ENCODE data around the gene GAGE12J. TPM values are rescaled to one million over a fixed set of nuclear protein-coding genes. Genes with fewer than 3 reads are reported as not detected.
A peak's percentile ranks its signal among the peaks of the same experiment; 100 is the strongest.
"Not testable (repeated sequence)": the region's sequence is repeated elsewhere in the genome, so short reads cannot be mapped to it uniquely, and the experiment has no call there.

Gene GAGE12J
- total and polyA plus RNA-seq, 2 experiments from 2014 or later = not detected

DNA sequence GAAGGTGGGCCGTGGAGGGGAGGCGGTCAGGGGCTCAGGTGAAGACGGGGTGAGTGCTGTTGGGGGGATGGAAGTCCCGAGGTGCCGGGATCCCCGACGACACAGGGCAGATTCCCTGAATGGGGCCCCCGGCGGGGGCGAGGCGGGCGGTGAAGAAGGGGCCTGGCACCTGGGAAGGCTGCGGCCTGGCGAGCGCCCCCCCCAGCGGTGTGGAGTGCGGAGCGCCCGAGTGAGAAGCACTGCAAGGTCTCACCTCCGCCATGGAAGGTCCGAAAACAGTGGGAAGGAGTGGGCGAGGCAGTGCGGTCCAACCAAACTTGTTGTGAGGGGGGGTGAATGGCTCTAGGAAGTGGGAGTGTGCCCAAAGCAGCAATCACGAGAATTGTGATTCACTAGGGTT, 19.6 kb downstream of the GAGE12J start:
- H3K27me3 ChIP-seq; H3K9me2 ChIP-seq (replicated peaks; ENCODE audit: insufficient read depth); H3K4me1 ChIP-seq (ENCODE audit: insufficient read depth); H3K9me3 ChIP-seq (ENCODE audit: low read depth); H3K4me2 ChIP-seq; H3K4me3 ChIP-seq; H3K36me3 ChIP-seq (replicated peaks; ENCODE audit: insufficient read depth, low read depth); H2AFZ ChIP-seq; H3K27ac ChIP-seq; H3K79me2 ChIP-seq; DNase-seq (ENCODE audit: low spot score); H4K20me1 ChIP-seq (ENCODE audit: insufficient read depth, poor library complexity, severe bottlenecking): not testable (repeated sequence)
- 95% methylated on average over 20 of the region's 24 CpGs for WGBS (ENCODE audit: low lambda C conversion rate, missing lambda C conversion rate)

- WGBS (ENCODE audit: low lambda C conversion rate, missing lambda C conversion rate) = 83% methylated on average over 14 of the region's 15 CpGs
- not testable (repeated sequence) for H3K9me3 ChIP-seq (ENCODE audit: low read depth); DNase-seq (ENCODE audit: low spot score); H3K36me3 ChIP-seq (replicated peaks; ENCODE audit: insufficient read depth, low read depth); H3K9me2 ChIP-seq (replicated peaks; ENCODE audit: insufficient read depth); H3K4me1 ChIP-seq (ENCODE audit: insufficient read depth); H4K20me1 ChIP-seq (ENCODE audit: insufficient read depth, poor library complexity, severe bottlenecking); H3K4me3 ChIP-seq; H3K79me2 ChIP-seq; H3K27me3 ChIP-seq; H2AFZ ChIP-seq; H3K4me2 ChIP-seq; H3K27ac ChIP-seq
Observed at GRCh38 chrX:49344496-49345175, 22.8 kb downstream of the GAGE12J start.

DNA sequence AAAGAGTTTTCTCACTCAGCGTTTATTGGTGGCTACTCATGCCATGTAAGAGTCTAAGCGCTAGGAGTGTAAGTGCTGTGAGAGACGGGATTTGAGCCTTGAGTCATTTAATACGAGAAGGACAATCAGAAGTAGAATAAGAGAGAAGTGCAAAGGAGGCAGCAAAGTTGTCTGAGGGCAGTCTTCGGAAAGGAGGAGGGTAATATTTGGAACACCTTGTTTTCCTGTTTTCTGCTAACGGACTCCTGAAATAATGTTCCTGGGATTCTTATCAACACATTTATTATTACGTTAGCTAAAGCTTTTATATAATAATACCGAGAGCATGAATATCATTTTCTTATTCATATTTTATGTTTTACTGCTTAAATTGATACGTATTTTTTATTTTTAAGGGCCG, 23.6 kb downstream of the GAGE12J start:
- H2AFZ ChIP-seq; H3K9me2 ChIP-seq (replicated peaks; ENCODE audit: insufficient read depth); H3K36me3 ChIP-seq (replicated peaks; ENCODE audit: insufficient read depth, low read depth); H3K4me1 ChIP-seq (ENCODE audit: insufficient read depth); H3K4me2 ChIP-seq; H3K27ac ChIP-seq; H3K27me3 ChIP-seq; H4K20me1 ChIP-seq (ENCODE audit: insufficient read depth, poor library complexity, severe bottlenecking); H3K9me3 ChIP-seq (ENCODE audit: low read depth); H3K79me2 ChIP-seq; DNase-seq (ENCODE audit: low spot score); H3K4me3 ChIP-seq: not testable (repeated sequence)
- WGBS (ENCODE audit: low lambda C conversion rate, missing lambda C conversion rate) = 87% methylated on average over 9 of the region's 10 CpGs

DNA sequence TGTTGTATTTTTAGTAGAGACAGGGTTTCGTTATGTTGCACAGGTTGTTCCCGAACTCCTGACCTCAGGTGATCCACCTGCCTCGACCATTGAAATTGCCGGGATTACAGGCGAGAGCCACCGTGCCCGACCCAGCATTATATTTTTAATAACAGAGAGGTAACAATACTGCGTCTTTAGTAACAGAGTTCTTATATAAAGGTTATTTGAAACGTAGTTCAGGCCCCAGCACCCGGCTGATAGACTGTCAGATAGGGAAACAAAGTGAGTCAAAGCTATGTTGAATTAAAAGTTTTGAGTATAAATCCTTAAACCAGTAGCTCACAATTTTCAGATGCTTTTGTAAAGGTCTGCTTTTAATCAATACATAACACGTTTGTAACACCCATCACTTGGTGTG, 24.3 kb downstream of the GAGE12J start:
- H3K36me3 ChIP-seq (replicated peaks; ENCODE audit: insufficient read depth, low read depth); H3K79me2 ChIP-seq; H3K27me3 ChIP-seq; H3K27ac ChIP-seq; H3K4me3 ChIP-seq; H3K4me1 ChIP-seq (ENCODE audit: insufficient read depth); H3K9me2 ChIP-seq (replicated peaks; ENCODE audit: insufficient read depth); H2AFZ ChIP-seq; H3K4me2 ChIP-seq; H3K9me3 ChIP-seq (ENCODE audit: low read depth); H4K20me1 ChIP-seq (ENCODE audit: insufficient read depth, poor library complexity, severe bottlenecking): not testable (repeated sequence)
- DNase-seq (ENCODE audit: low spot score) = peak; percentile 43
- WGBS (ENCODE audit: low lambda C conversion rate, missing lambda C conversion rate) = 85% methylated on average over 11 of the region's 11 CpGs

Other genes with a start within 250 kb of the GAGE12J start
- gene PRAF2, start 248.0 kb upstream of the GAGE12J start, total RNA-seq = 4.1 and 6.7 TPM in 2 replicates
- 59.7 and 76.9 TPM in 2 replicates for gene PRAF2, start 248.0 kb upstream of the GAGE12J start, polyA plus RNA-seq
- 59.6 and 69.5 TPM in 2 replicates for gene WDR45, start 242.2 kb upstream of the GAGE12J start, total RNA-seq
- 67.7 and 74.7 TPM in 2 replicates for gene WDR45, start 242.2 kb upstream of the GAGE12J start, polyA plus RNA-seq
- gene GPKOW, start 198.3 kb upstream of the GAGE12J start, total RNA-seq = 23.1 and 26.4 TPM in 2 replicates
- gene GPKOW, start 198.3 kb upstream of the GAGE12J start, polyA plus RNA-seq = 22.5 and 22.7 TPM in 2 replicates
- gene MAGIX, start 159.3 kb upstream of the GAGE12J start, total RNA-seq = 5.0 and 6.5 TPM in 2 replicates
- gene MAGIX, start 159.3 kb upstream of the GAGE12J start, polyA plus RNA-seq = 7.1 and 13.4 TPM in 2 replicates
- gene PLP2, start 150.1 kb upstream of the GAGE12J start, total RNA-seq = 27.5 and 34.9 TPM in 2 replicates
- 110 and 118 TPM in 2 replicates for gene PLP2, start 150.1 kb upstream of the GAGE12J start, polyA plus RNA-seq
- gene PRICKLE3, start 135.7 kb upstream of the GAGE12J start, total RNA-seq = 2.8 and 6.1 TPM in 2 replicates
- 9.3 and 15.7 TPM in 2 replicates for gene PRICKLE3, start 135.7 kb upstream of the GAGE12J start, polyA plus RNA-seq
- 1.4 and 2.5 TPM in 2 replicates for gene SYP, start 121.8 kb upstream of the GAGE12J start, total RNA-seq
- gene SYP, start 121.8 kb upstream of the GAGE12J start, polyA plus RNA-seq = 2.1 and 2.9 TPM in 2 replicates
- 0.04 and 1.6 TPM in 2 replicates for gene CACNA1F, start 88.7 kb upstream of the GAGE12J start, total RNA-seq
- gene CACNA1F, start 88.7 kb upstream of the GAGE12J start, polyA plus RNA-seq = 0.27 and 0.44 TPM in 2 replicates
- gene CCDC22, start 86.6 kb upstream of the GAGE12J start, total RNA-seq = 12.7 and 21.5 TPM in 2 replicates
- 12.3 and 14.8 TPM in 2 replicates for gene CCDC22, start 86.6 kb upstream of the GAGE12J start, polyA plus RNA-seq
- 0.03 TPM in 1 of 2 replicates, not detected in the other for gene FOXP3, start 57.3 kb upstream of the GAGE12J start, total RNA-seq
- gene FOXP3, start 57.3 kb upstream of the GAGE12J start, polyA plus RNA-seq = not detected in 2 replicates
- 6.4 and 6.8 TPM in 2 replicates for gene PPP1R3F, start 52.2 kb upstream of the GAGE12J start, total RNA-seq
- gene PPP1R3F, start 52.2 kb upstream of the GAGE12J start, polyA plus RNA-seq = 7.3 and 10.2 TPM in 2 replicates
- not detected in 2 replicates for gene GAGE10, start 18.4 kb upstream of the GAGE12J start, total RNA-seq
- gene GAGE10, start 18.4 kb upstream of the GAGE12J start, polyA plus RNA-seq = not detected in 2 replicates
- not detected in 2 replicates for gene GAGE13, start 9.5 kb downstream of the GAGE12J start, total RNA-seq
- not detected in 2 replicates for gene GAGE13, start 9.5 kb downstream of the GAGE12J start, polyA plus RNA-seq
- not detected in 2 replicates for gene GAGE12C, start 210.1 kb downstream of the GAGE12J start, total RNA-seq
- not detected in 2 replicates for gene GAGE12C, start 210.1 kb downstream of the GAGE12J start, polyA plus RNA-seq
- not detected in 2 replicates for gene GAGE12D, start 219.7 kb downstream of the GAGE12J start, total RNA-seq
- gene GAGE12D, start 219.7 kb downstream of the GAGE12J start, polyA plus RNA-seq = not detected in 2 replicates
- not detected in 2 replicates for gene GAGE12E, start 229.3 kb downstream of the GAGE12J start, total RNA-seq
- gene GAGE12E, start 229.3 kb downstream of the GAGE12J start, polyA plus RNA-seq = not detected in 2 replicates
- gene GAGE12F, start 238.8 kb downstream of the GAGE12J start, total RNA-seq = not detected in 2 replicates
- gene GAGE12F, start 238.8 kb downstream of the GAGE12J start, polyA plus RNA-seq = not detected in 2 replicates
- not detected in 2 replicates for gene GAGE12G, start 248.4 kb downstream of the GAGE12J start, total RNA-seq
- not detected in 2 replicates for gene GAGE12G, start 248.4 kb downstream of the GAGE12J start, polyA plus RNA-seq